ENCODE measurements around the gene FAM200C.
A peak's percentile ranks its signal among the peaks of the same experiment; 100 is the strongest.

FAM200C gene

DNA sequence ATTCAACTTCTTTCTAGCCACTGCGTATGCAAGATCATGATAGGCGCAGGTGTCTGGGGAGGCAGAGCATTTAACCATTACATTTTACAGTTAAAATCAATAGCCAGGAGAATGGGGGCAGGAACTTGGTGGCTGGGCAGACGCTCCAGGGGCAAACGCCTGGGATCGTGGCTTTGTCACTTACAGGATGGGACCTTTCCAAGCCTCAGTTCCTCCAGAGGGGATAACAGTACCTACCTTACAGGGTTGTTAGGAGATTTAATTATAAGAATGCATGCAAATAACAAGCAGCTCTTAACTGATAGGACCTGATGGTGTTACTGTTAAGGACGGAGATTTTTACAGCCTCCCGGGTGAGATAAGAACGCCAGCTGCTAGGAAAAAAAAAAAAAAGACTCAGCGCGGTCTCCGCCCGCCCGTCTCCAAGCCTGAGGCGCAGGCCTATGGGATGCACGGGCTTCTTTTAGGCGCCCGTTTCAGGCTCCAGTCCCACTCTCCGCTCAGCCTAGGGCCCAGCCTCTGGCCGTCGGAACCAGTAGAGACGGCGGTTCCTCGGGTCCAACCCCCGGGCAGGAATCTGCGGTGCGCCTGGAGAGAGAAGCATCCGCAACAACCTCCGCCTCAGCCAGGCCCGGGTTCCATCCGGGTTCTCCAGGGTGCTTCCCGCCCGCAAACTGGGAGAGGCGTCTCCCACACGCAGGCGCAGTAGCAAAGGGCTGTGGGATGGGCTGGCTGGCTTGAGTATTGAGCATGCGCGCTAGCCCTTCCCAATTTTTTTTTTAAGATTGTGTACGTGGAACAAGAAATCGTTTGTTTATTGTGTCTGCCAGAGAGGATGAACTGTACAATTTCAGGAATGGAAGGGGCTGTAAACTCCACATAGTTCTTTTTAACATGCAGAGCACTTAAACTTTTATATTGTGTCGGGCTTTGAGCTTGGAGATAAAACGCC lies at the start of gene FAM200C:
FAM200C (minus strand) TSS at position 653 of the 952 bp plus-strand sequence. CDS start 4,564 bp downstream, outside the sequence.
- in situ Hi-C loops (cut with HindIII; ENCODE audit: low sequenced_read_pairs) = no loop called here
- peak; percentile 94 for DNase-seq (ENCODE audit: low read depth, low spot score)
- peak within 1 kb of the TSS; percentile 57 for H3K4me3 ChIP-seq (ENCODE audit: low read depth, low read length)
- TF ChIP-seq, protein P1, sequence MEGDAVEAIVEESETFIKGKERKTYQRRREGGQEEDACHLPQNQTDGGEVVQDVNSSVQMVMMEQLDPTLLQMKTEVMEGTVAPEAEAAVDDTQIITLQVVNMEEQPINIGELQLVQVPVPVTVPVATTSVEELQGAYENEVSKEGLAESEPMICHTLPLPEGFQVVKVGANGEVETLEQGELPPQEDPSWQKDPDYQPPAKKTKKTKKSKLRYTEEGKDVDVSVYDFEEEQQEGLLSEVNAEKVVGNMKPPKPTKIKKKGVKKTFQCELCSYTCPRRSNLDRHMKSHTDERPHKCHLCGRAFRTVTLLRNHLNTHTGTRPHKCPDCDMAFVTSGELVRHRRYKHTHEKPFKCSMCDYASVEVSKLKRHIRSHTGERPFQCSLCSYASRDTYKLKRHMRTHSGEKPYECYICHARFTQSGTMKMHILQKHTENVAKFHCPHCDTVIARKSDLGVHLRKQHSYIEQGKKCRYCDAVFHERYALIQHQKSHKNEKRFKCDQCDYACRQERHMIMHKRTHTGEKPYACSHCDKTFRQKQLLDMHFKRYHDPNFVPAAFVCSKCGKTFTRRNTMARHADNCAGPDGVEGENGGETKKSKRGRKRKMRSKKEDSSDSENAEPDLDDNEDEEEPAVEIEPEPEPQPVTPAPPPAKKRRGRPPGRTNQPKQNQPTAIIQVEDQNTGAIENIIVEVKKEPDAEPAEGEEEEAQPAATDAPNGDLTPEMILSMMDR (IDR thresholded peaks at IDR 0.05; ENCODE audit: low read depth, low read length) = no peak

DNA sequence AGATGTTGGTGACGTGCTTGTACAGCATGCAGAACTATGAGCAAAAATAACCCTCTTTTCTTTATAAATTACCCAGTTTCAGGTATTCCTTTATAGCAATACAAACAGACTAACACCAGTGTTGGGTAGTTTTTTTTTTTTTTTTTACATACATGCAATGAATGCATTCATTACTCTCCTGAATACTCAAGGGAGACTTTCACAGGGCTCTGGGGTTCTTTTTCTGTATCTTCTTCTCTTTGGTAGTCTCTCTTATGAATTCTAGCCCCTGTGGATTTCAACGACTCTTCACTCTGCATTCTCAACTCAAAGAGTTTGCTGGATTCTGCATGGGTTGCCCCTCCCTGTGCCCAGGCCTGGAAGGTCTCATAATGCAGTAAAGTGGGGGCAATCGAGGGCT lies 49.6 kb upstream of the FAM200C start:
- DNase-seq (ENCODE audit: low read depth, low spot score) = no peak
- TF ChIP-seq, protein P1 (IDR thresholded peaks at IDR 0.05; ENCODE audit: low read depth, low read length) = no peak
- H3K4me3 ChIP-seq (ENCODE audit: low read depth, low read length) = no peak overlapping the region
- in situ Hi-C loops (cut with HindIII; ENCODE audit: low sequenced_read_pairs) = no loop called here

DNA sequence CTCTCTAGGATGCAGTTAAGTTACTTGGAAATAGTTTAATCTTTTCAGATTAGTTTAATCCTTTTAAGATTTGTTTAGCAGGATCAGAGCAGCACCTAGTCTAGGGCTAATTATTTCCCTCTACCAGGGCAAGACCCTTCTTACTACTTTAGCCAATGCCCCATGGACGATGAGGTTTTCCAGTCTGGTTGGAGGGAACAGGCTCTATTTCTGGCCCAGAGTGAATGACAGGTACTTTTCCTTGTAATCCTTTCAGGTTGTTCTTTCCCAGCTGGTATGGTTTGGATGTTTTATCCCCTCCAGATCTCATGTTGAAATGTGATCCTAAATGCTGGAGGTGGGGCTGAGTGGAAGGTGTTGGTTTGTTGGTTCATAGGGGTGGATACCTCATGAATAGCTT lies 49.0 kb upstream of the FAM200C start:
- TF ChIP-seq, protein P1 (IDR thresholded peaks at IDR 0.05; ENCODE audit: low read depth, low read length) = no peak
- no peak overlapping the region for H3K4me3 ChIP-seq (ENCODE audit: low read depth, low read length)
- in situ Hi-C loops (cut with HindIII; ENCODE audit: low sequenced_read_pairs) = no loop called here
- no peak for DNase-seq (ENCODE audit: low read depth, low spot score)

DNA sequence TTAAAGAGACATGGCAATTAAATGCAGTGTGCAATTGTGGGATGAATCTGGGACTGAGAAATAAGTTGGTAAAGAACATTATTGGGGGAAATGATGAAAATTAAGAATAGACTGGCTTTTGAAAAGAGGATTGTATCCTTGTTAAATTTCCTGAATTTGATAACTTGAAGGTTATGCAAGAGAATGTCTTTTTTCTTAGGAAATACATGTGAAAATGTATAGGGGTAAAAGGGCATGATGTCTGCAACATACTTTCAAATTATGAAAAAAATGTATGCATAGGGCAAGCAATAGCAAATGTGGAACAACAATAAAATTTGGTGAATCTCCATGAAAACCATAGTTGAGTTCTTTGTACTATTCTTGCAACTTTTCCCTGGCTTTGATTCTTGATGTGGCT lies 45.9 kb upstream of the FAM200C start:
- in situ Hi-C loops (cut with HindIII; ENCODE audit: low sequenced_read_pairs) = no loop called here
- H3K4me3 ChIP-seq (ENCODE audit: low read depth, low read length) = no peak overlapping the region
- TF ChIP-seq, protein P1 (IDR thresholded peaks at IDR 0.05; ENCODE audit: low read depth, low read length) = no peak
- no peak for DNase-seq (ENCODE audit: low read depth, low spot score)

DNA sequence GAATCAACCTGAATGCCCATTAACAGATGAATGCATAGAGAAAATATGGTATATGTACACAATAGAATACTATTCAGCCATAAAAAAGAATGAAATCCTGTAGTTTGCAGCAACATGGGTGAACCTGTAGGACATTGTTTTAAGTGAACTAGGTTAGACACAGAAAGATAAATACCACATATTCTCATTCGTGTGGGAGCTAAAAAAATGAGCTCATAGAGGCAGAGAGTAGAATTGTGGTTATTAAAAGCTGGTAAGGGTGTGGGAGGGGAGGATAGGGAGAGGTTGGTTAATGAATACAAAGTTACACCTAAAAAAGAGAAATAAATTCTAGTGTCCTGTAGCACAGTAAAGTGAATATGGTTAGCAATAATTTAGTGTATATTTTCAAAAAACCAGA lies 45.3 kb upstream of the FAM200C start:
- DNase-seq (ENCODE audit: low read depth, low spot score) = no peak
- in situ Hi-C loops (cut with HindIII; ENCODE audit: low sequenced_read_pairs) = no loop called here
- no peak overlapping the region for H3K4me3 ChIP-seq (ENCODE audit: low read depth, low read length)
- TF ChIP-seq, protein P1 (IDR thresholded peaks at IDR 0.05; ENCODE audit: low read depth, low read length) = no peak

DNA sequence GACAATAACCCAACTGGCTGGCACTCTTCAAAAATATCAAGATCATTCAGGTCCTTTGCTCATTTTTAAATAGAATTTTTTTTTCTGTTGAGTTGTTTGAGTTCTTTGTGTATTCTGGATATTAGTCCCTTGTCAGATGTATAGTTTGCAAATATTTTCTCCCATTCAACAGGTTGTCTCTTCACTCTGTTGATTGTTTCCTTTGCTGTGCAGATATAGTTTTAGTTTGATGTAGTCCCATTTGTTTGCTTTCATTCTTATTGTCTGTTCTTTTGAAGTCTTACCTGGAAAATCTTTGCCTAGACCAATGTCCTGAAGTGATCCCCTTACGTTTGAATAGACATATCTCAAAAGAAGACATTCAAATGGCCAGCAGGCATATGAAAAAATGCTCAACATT lies 44.6 kb upstream of the FAM200C start:
- DNase-seq (ENCODE audit: low read depth, low spot score) = no peak
- TF ChIP-seq, protein P1 (IDR thresholded peaks at IDR 0.05; ENCODE audit: low read depth, low read length) = no peak
- in situ Hi-C loops (cut with HindIII; ENCODE audit: low sequenced_read_pairs) = no loop called here
- H3K4me3 ChIP-seq (ENCODE audit: low read depth, low read length) = no peak overlapping the region
